Lung (tissue), 12 donors: Measurements from ENCODE around the gene MYLK. TPM values are rescaled to one million over a fixed set of nuclear protein-coding genes. Genes with fewer than 3 reads are reported as not detected.
"Not testable (repeated sequence)": the region's sequence is repeated elsewhere in the genome, so short reads cannot be mapped to it uniquely, and the experiment has no call there.

Experiments used
- ATAC-seq: fragments of 200-7000 bp; cut with Tn5 transposase; one replicate; pipeline ENCODE4 v1.9.1; 2020; ENCODE audit warnings: moderate number of reproducible peaks; ENCODE audit not compliant: insufficient read depth, low FRiP score
- DNase-seq, 3 donors: peaks; one replicate each; pipeline ENCODE4 v3.0.0-alpha.2; 2013 to 2017
- H3K27ac ChIP-seq, 2 donors: one replicate each; pipeline ENCODE4 v1.5.1; 2013; ENCODE audit warnings: mild to moderate bottlenecking in 2 of 2, moderate library complexity in 2 of 2, control low read depth in 1 of 2, inconsistent platforms in 1 of 2, low read depth in 1 of 2, low read length in 1 of 2
- H3K27me3 ChIP-seq, 3 donors: one replicate each; pipeline ENCODE4 v1.5.1; 2013; ENCODE audit warnings: low read length in 2 of 3; ENCODE audit not compliant: control insufficient read depth in 3 of 3, insufficient read depth in 3 of 3
- H3K36me3 ChIP-seq, 4 donors: one replicate each; pipeline ENCODE4 v1.5.1; 2013; ENCODE audit warnings: low read length in 4 of 4, mild to moderate bottlenecking in 1 of 4, moderate library complexity in 1 of 4; ENCODE audit not compliant: control insufficient read depth in 4 of 4, insufficient read depth in 4 of 4
- H3K4me1 ChIP-seq, 5 donors: one replicate each; pipeline ENCODE4 v1.5.1; 2013; ENCODE audit warnings: low read length in 5 of 5, mild to moderate bottlenecking in 2 of 5, moderate library complexity in 1 of 5; ENCODE audit not compliant: control insufficient read depth in 5 of 5, insufficient read depth in 5 of 5
- H3K4me3 ChIP-seq: one replicate; pipeline ENCODE4 v1.5.1; 2013; ENCODE audit warnings: mild to moderate bottlenecking, control low read depth, moderate library complexity
- H3K9ac ChIP-seq, 2 donors: one replicate each; pipeline ENCODE4 v1.5.1; 2013; ENCODE audit warnings: low read length in 2 of 2, control low read depth in 1 of 2; ENCODE audit not compliant: insufficient read depth in 1 of 2
- H3K9me3 ChIP-seq, 4 donors: one replicate each; pipeline ENCODE4 v1.5.1; 2013; ENCODE audit warnings: low read length in 3 of 4, mild to moderate bottlenecking in 1 of 4, moderate library complexity in 1 of 4; ENCODE audit not compliant: control insufficient read depth in 4 of 4, insufficient read depth in 3 of 4
- CTCF ChIP-seq: IDR thresholded peaks from 2 replicates; pipeline ENCODE4 v1.5.1; 2012; ENCODE audit warnings: mild to moderate bottlenecking; ENCODE audit errors: control extremely low read depth, extremely low read depth
- WGBS, 2 donors: extraction: QIAGEN DNeasy Blood & Tissue Kit; methylation state at CpG; one replicate each; pipeline ENCODE4 v1.1.7; 2013; 5-methylcytosine and 5-hydroxymethylcytosine counted together
- polyA plus RNA-seq, 2 donors: library from polyadenylated mRNA; stranded (reverse); fragments of 200-250 nt; gene quantifications; one replicate each; pipeline ENCODE4 v1.2.1, GENCODE V29; 2013
- total RNA-seq, 2 donors: library from RNA; depleted of rRNA in 1 of 2; stranded (reverse); fragments of >200 nt in 1 of 2; gene quantifications; one replicate each; pipeline ENCODE4 v1.2.1, GENCODE V29; 2014 to 2021
- donor health status: control.
- donor health status: control.
- donor health status: Bipolar disorder and iron deficiency.
- donor health status: healthy.
- donor health status: DM: yes; HTN: yes; CAD: no.

MYLK gene
- total and polyA plus RNA-seq, 4 donors = 23.3 to 324 (median 112) TPM

- no peak for DNase-seq
- H3K27ac ChIP-seq = no peak overlapping the region
- H3K4me3 ChIP-seq = no peak overlapping the region
- 88 to 94% methylated on average over 1 of the region's 1 CpG for WGBS, 2 donors
- no peaks in the 10 kb centered on the region for H3K27me3 ChIP-seq
- TF ChIP-seq CTCF = no peak
- no peak for ATAC-seq
- peaks cover 0 to 13% (median 0%) of the 10 kb centered on the region in 4 donors for H3K9me3 ChIP-seq
- no peak overlapping the region for H3K9ac ChIP-seq
- no peaks in the 10 kb centered on the region for H3K4me1 ChIP-seq
- H3K36me3 ChIP-seq = no peaks in the 10 kb centered on the region
Observed at GRCh38 chr3:123893012-123893411, 8.9 kb upstream of the MYLK start.

- Histone ChIP-seq H3K4me1 (no peaks in the 10 kb centered on the region), H3K27me3 (no peaks in the 10 kb centered on the region), H3K9me3 (peaks cover 0 to 13% (median 0%) of the 10 kb centered on the region in 4 donors), H3K9ac (no peak overlapping the region), H3K36me3 (no peaks in the 10 kb centered on the region), H3K27ac (no peak overlapping the region), H3K4me3 (no peak overlapping the region)
- DNase-seq = no peak
- TF ChIP-seq CTCF = no peak
- 0% methylated on average over 1 of the region's 1 CpG for WGBS, 2 donors
- no peak for ATAC-seq
Observed at GRCh38 chr3:123892195-123892594, 8.1 kb upstream of the MYLK start.

GRCh38 chr3:123890991-123891390 lies 6.9 kb upstream of the MYLK start:
- 50 to 66% methylated on average over 1 of the region's 1 CpG for WGBS, 2 donors
- not testable (repeated sequence) for H3K4me3 ChIP-seq, H3K9ac ChIP-seq, H3K36me3 ChIP-seq, H3K27ac ChIP-seq, H3K4me1 ChIP-seq, DNase-seq, H3K27me3 ChIP-seq, ATAC-seq
- peaks cover 0 to 13% (median 0%) of the 10 kb centered on the region in 4 donors for H3K9me3 ChIP-seq

- 96% methylated on average over 3 of the region's 3 CpGs for WGBS, 2 donors
- DNase-seq, H3K9ac ChIP-seq, H3K27me3 ChIP-seq, ATAC-seq, H3K36me3 ChIP-seq, H3K27ac ChIP-seq, H3K4me1 ChIP-seq, H3K4me3 ChIP-seq: not testable (repeated sequence)
- peaks cover 0 to 13% (median 0%) of the 10 kb centered on the region in 4 donors for H3K9me3 ChIP-seq
Observed at GRCh38 chr3:123890162-123890561, 6.0 kb upstream of the MYLK start.

GRCh38 chr3:123884993-123885392 lies 861 bp upstream of the MYLK start:
- no peak overlapping the region for H3K9ac ChIP-seq
- H3K9me3 ChIP-seq = no peaks in the 10 kb centered on the region
- no peak overlapping the region for H3K4me3 ChIP-seq
- no peaks in the 10 kb centered on the region for H3K36me3 ChIP-seq
- no peak for TF ChIP-seq CTCF
- no peak overlapping the region for H3K27ac ChIP-seq
- no peaks in the 10 kb centered on the region for H3K27me3 ChIP-seq
- no peak for DNase-seq
- no peak for ATAC-seq
- peaks cover 0 to 22% (median 6%) of the 10 kb centered on the region in 5 donors for H3K4me1 ChIP-seq
